HG03469 (cell line): ENCODE results near the gene CDIP1.

Experiments used
- ATAC-seq: cut with Tn5 transposase; IDR thresholded peaks from one replicate; pipeline ENCODE4 v1.9.1; 2021; ENCODE audit warnings: mild to moderate bottlenecking, moderate library complexity, moderate number of reproducible peaks; ENCODE audit not compliant: unreplicated experiment

CDIP1 gene

GRCh38 chr16:4494746-4495490, 43.7 kb downstream of the CDIP1 start:
- ATAC-seq = no peak

GRCh38 chr16:4491898-4492297, 46.7 kb downstream of the CDIP1 start:
- no peak for ATAC-seq

- ATAC-seq = no peak
These were observed 49.5 kb downstream of the CDIP1 start for GRCh38 chr16:4489030-4489429.

GRCh38 chr16:4488499-4488967, 50.0 kb downstream of the CDIP1 start:
- no peak for ATAC-seq

- ATAC-seq = no peak
These were observed 50.5 kb downstream of the CDIP1 start for GRCh38 chr16:4487955-4488498.

- no peak for ATAC-seq
These were observed 52.3 kb downstream of the CDIP1 start for GRCh38 chr16:4486126-4486893.

GRCh38 chr16:4481963-4482362, 56.6 kb downstream of the CDIP1 start:
- ATAC-seq = no peak

- no peak for ATAC-seq
These were observed 57.0 kb downstream of the CDIP1 start for GRCh38 chr16:4481526-4481925.

GRCh38 chr16:4477966-4478365, 60.6 kb downstream of the CDIP1 start:
- ATAC-seq = no peak

- peak; percentile 71 for ATAC-seq
These were observed 62.4 kb downstream of the CDIP1 start, which contains the start of gene HMOX2 for GRCh38 chr16:4475880-4476788. TSS of gene HMOX2 (plus strand) at chr16:4476398. CDS start at chr16:4505525, 29,127 bp downstream.

GRCh38 chr16:4474192-4474961, 64.2 kb downstream of the CDIP1 start, which contains the start of gene NMRAL1:
TSS of gene NMRAL1 (minus strand) at chr16:4474625. CDS start at chr16:4474132, 493 bp downstream.
- peak; percentile 34 for ATAC-seq

- ATAC-seq = no peak
These were observed 65.7 kb downstream of the CDIP1 start for GRCh38 chr16:4472880-4473279.

GRCh38 chr16:4471869-4472268, 66.7 kb downstream of the CDIP1 start:
- no peak for ATAC-seq

- no peak for ATAC-seq
These were observed 69.6 kb downstream of the CDIP1 start for GRCh38 chr16:4468972-4469371.

GRCh38 chr16:4467916-4468315, 70.7 kb downstream of the CDIP1 start:
- no peak for ATAC-seq

- no peak for ATAC-seq
These were observed 72.4 kb downstream of the CDIP1 start for GRCh38 chr16:4465977-4466779.

- ATAC-seq = no peak
These were observed 74.9 kb downstream of the CDIP1 start for GRCh38 chr16:4463522-4464163.

GRCh38 chr16:4461250-4462085, 77.1 kb downstream of the CDIP1 start:
- ATAC-seq = no peak
